Vagina (tissue), 2 donors: Measurements from ENCODE around the gene SUMF1.

Source experiments
- POLR2A ChIP-seq, 2 donors: fragments of 450-650 bp; IDR thresholded peaks; one replicate each; pipeline ENCODE4 v1.6.1; 2017; ENCODE audit warnings: antibody characterized with exemption in 2 of 2, mild to moderate bottlenecking in 2 of 2, moderate library complexity in 2 of 2
- TF ChIP-seq, protein P1 (sequence below), 3 experiments: fragments of 450-650 bp in 2 of 3; fragments of 200-600 bp in 1 of 3; sonication (generic) in 1 of 3; IDR thresholded peaks; one replicate each; pipeline ENCODE4 v1.5.1; 2017 to 2019; ENCODE audit warnings: antibody characterized with exemption in 3 of 3, mild to moderate bottlenecking in 2 of 3, moderate library complexity in 2 of 3

DNA sequence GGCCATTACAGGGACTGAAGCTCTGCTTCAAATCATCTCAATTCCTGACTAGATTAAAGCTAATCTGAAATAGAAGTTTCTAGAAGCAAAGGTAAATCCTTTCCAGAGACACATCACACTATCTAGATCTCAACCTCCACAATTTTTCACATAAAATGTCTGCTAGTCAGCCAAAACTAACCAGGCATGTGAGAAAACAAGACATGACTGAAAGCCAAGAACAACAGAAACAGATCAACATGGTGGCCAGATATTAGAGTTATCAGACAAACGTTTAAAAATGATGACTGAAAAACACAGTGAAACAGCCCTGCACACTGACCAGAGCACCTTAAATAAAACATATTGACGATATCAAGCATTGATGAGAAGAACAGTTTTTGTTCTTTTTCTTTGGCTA, 59.1 kb downstream of the SUMF1 start:
- TF ChIP-seq, protein P1, sequence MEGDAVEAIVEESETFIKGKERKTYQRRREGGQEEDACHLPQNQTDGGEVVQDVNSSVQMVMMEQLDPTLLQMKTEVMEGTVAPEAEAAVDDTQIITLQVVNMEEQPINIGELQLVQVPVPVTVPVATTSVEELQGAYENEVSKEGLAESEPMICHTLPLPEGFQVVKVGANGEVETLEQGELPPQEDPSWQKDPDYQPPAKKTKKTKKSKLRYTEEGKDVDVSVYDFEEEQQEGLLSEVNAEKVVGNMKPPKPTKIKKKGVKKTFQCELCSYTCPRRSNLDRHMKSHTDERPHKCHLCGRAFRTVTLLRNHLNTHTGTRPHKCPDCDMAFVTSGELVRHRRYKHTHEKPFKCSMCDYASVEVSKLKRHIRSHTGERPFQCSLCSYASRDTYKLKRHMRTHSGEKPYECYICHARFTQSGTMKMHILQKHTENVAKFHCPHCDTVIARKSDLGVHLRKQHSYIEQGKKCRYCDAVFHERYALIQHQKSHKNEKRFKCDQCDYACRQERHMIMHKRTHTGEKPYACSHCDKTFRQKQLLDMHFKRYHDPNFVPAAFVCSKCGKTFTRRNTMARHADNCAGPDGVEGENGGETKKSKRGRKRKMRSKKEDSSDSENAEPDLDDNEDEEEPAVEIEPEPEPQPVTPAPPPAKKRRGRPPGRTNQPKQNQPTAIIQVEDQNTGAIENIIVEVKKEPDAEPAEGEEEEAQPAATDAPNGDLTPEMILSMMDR (IDR thresholded peaks at IDR 0.05), result no peak
- no peak for TF ChIP-seq POLR2A (IDR thresholded peaks at IDR 0.05)
